ENCODE results near the gene LRP3. TPM values are rescaled to one million over a fixed set of nuclear protein-coding genes. Genes with fewer than 3 reads are reported as not detected.
"Not testable (repeated sequence)": the region's sequence is repeated elsewhere in the genome, so short reads cannot be mapped to it uniquely, and the experiment has no call there.

Gene LRP3
- total RNA-seq, 4 donors from 2014 or later, result 31.0 to 66.7 (median 38.5) TPM

DNA sequence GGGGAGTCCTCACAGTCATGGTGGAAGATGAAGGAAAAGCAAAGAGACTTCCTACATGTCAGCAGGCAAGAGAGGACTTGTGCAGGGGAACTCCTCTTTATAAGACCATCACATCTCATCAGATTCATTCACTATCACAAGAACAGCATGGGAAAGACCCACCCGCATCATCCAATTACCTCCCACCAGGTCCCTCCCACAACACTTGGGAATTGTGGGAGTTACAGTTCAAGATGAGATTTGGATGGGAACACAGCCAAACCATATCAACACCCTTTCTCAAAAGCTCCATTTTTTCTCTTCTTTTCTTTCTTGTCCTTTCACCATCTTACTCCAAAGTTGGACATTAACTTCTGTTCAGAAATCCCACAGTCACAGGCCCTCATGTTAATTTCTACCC, 4.7 kb upstream of the LRP3 start:
- Histone ChIP-seq H3K9me3 (no peaks in the 10 kb centered on the region), H3K4me3 (no peak overlapping the region), H3K36me3 (no peaks in the 10 kb centered on the region), H3K27me3 (no peaks in the 10 kb centered on the region), H3K27ac (no peak overlapping the region), H3K4me1 (peaks cover 0 to 8% (median 0%) of the 10 kb centered on the region in 3 donors)
- no peak for TF ChIP-seq POLR2A (IDR thresholded peaks at IDR 0.05)
- ATAC-seq, result no peak
- WGBS, 2 donors (ENCODE audit: low coverage in 1 of 2), result 50% methylated on average over 1 of the region's 1 CpG; no CpG with 5 or more reads in 1 of the 2 donors

DNA sequence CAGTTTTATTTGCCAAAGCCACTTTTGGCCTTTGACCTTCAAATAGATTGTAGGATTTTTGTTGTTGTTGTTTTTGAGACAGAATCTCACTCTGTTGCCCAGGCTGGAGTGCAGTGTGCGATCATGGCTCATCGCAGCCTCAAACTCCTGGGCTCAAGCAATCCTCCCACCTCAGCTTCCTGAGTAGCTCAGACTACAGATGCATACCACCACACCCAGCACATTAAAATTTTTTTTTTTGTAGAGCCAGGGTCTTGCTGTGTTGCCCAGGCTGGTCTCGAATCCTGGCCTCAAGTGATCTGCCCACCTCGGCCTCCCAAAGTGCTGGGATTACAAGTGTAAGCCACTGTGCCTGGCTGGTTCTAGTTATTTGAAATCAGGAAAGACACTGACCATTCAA, 3.0 kb upstream of the LRP3 start:
- not testable (repeated sequence) for H3K27ac ChIP-seq

DNA sequence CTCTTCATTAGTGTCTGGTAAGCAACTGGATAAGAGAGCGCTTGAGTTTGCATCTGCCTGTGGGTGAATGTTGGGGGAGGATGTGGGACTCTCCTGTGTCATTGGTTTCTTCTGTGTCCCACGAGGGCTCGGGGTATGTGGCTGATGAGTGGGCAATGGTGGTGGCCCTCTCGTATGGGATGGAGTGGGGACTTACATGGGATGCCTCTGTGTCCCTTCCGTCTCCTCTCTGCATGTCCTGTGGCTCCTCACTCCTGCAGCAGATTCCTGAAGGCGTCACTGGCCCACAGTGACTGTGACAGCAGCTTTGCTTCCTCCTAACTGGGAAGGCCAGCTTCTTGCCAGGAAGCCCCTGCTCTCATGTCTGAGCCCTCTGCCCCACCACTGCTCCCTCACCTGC, 2.6 kb upstream of the LRP3 start:
- ATAC-seq, result no peak
- TF ChIP-seq POLR2AphosphoS5 (IDR thresholded peaks at IDR 0.05) (no peak), POLR2A (IDR thresholded peaks at IDR 0.05) (no peak), EP300 (IDR thresholded peaks at IDR 0.05) (no peak)
- TF ChIP-seq, protein P1, sequence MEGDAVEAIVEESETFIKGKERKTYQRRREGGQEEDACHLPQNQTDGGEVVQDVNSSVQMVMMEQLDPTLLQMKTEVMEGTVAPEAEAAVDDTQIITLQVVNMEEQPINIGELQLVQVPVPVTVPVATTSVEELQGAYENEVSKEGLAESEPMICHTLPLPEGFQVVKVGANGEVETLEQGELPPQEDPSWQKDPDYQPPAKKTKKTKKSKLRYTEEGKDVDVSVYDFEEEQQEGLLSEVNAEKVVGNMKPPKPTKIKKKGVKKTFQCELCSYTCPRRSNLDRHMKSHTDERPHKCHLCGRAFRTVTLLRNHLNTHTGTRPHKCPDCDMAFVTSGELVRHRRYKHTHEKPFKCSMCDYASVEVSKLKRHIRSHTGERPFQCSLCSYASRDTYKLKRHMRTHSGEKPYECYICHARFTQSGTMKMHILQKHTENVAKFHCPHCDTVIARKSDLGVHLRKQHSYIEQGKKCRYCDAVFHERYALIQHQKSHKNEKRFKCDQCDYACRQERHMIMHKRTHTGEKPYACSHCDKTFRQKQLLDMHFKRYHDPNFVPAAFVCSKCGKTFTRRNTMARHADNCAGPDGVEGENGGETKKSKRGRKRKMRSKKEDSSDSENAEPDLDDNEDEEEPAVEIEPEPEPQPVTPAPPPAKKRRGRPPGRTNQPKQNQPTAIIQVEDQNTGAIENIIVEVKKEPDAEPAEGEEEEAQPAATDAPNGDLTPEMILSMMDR (IDR thresholded peaks at IDR 0.05), result no peak
- Histone ChIP-seq H3K36me3 (no peaks in the 10 kb centered on the region), H3K4me3 (no peak overlapping the region), H3K4me1 (peaks cover 0 to 22% (median 9%) of the 10 kb centered on the region in 3 donors), H3K27ac (no peak overlapping the region), H3K27me3 (no peaks in the 10 kb centered on the region), H3K9me3 (no peaks in the 10 kb centered on the region)
- 79 to 100% methylated on average over 1 to 6 of the region's 6 CpGs for WGBS, 2 donors (ENCODE audit: low coverage in 1 of 2)

More for the DNA sequence above, 3.0 kb upstream of the LRP3 start:
- 76 to 90% methylated on average over 2 of the region's 4 CpGs for WGBS, 2 donors (ENCODE audit: low coverage in 1 of 2)
- not testable (repeated sequence) for H3K36me3 ChIP-seq, H3K27me3 ChIP-seq, H3K9me3 ChIP-seq, H3K4me3 ChIP-seq, ATAC-seq
- H3K4me1 ChIP-seq, result peaks cover 0 to 19% (median 8%) of the 10 kb centered on the region in 3 donors

DNA sequence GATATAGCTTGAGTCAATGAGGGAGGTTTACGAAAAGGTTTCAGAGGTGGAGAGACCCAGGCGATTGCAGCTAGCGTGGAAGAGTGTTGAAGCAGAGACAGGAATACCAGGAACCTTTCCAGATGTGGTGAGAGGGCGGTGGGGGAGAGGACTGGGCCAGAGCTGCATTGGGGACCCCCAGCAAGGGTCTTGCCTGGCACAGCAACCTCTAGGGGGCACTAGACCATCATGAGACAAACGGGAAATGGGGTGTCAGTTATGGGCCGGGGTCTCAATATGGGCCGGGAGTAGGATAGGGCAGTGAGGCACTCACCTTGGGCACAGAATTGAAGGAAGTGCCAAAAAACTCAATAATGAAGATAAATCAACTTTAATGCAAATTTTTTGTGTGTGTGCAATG, 2.1 kb upstream of the LRP3 start:
- Histone ChIP-seq H3K36me3 (peaks cover 0 to 4% of the 10 kb centered on the region in 2 donors), H3K9me3 (no peaks in the 10 kb centered on the region), H3K27ac (no peak overlapping the region), H3K4me1 (peaks cover 0 to 22% (median 9%) of the 10 kb centered on the region in 3 donors), H3K27me3 (no peaks in the 10 kb centered on the region), H3K4me3 (no peak overlapping the region)
- WGBS, 2 donors (ENCODE audit: low coverage in 1 of 2), result 70 to 77% methylated on average over 7 of the region's 7 CpGs
- TF ChIP-seq POLR2A (IDR thresholded peaks at IDR 0.05), result no peak
- TF ChIP-seq POLR2AphosphoS5 (IDR thresholded peaks at IDR 0.05), result no peak
- ATAC-seq, result no peak

DNA sequence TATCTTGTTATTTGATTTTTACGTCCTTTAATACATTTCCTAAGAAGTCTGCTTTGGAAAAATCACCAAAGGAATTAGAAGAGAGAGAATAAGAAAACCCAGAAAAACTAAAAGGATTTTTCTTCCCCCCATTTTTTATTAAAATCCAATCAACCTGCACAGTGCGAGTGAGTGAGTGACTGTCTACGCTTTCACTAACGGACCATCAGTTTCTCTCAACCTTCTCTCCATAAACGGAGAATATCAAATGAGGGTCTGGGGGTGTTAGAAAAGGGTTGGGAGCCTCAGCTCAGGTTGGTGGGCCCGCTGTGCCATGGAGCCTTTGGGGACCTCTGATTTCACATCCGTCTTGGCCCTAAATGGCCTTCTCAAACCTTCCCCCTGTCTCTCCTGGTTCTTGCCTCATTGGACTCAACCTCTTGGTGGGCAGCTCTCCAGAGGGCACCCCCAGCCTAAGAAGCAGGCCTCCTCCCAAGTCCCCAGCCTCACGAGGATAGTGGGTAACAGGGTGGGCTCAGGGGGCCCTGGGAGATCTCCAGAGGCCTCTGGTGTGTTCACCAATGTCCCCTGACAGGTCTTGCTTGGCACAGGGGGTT, 763 bp upstream of the LRP3 start:
- Histone ChIP-seq H3K36me3 (peaks cover 0 to 17% of the 10 kb centered on the region in 2 donors), H3K9me3 (no peaks in the 10 kb centered on the region), H3K4me1 (peaks cover 0 to 22% (median 9%) of the 10 kb centered on the region in 3 donors), H3K4me3 (peak overlapping the region in 1 of 2 donors; percentile 82), H3K27ac (peak overlapping the region in 1 of 4 donors; percentile 55), H3K27me3 (no peaks in the 10 kb centered on the region)
- 87 to 100% methylated on average over 1 to 7 of the region's 8 CpGs for WGBS, 2 donors (ENCODE audit: low coverage in 1 of 2)
- TF ChIP-seq, protein P1 (IDR thresholded peaks at IDR 0.05), result no peak
- TF ChIP-seq POLR2AphosphoS5 (IDR thresholded peaks at IDR 0.05) (no peak), POLR2A (IDR thresholded peaks at IDR 0.05) (no peak), EP300 (IDR thresholded peaks at IDR 0.05) (no peak)
- ATAC-seq, result no peak

DNA sequence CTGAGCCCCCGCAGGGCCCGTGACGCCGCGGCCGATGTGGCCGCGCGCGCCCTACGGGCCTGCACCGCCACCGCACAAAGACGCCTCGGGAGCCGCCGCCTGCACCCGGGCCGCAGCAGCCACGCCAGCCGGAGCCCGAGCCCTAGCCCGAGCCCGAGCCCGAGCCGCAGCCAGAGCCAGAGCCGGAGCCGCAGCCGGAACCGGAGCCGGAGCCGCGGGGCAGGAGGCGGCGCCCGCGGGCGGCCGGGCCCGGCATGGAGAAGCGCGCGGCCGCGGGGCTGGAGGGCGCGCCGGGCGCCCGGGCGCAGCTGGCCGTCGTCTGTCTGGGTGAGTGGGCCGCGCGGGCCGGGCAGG, 379 bp downstream of the LRP3 start:
- peaks cover 0 to 29% of the 10 kb centered on the region in 2 donors for H3K36me3 ChIP-seq
- no peaks in the 10 kb centered on the region for H3K9me3 ChIP-seq
- peak; percentile 35 for ATAC-seq
- peaks cover 0 to 22% (median 9%) of the 10 kb centered on the region in 3 donors for H3K4me1 ChIP-seq
- WGBS, 2 donors (ENCODE audit: low coverage in 1 of 2), result no CpG with 5 or more reads among the region's 57 CpGs
- TF ChIP-seq EP300 (IDR thresholded peaks at IDR 0.05) (no peak), POLR2AphosphoS5 (IDR thresholded peaks at IDR 0.05) (no peak)
- H3K27ac ChIP-seq, result peak overlapping the region in 3 of 4 donors; percentile 73 to 82 (median 82)
- H3K27me3 ChIP-seq, result no peaks in the 10 kb centered on the region
- peak overlapping the region; percentile 66 to 82 for H3K4me3 ChIP-seq

DNA sequence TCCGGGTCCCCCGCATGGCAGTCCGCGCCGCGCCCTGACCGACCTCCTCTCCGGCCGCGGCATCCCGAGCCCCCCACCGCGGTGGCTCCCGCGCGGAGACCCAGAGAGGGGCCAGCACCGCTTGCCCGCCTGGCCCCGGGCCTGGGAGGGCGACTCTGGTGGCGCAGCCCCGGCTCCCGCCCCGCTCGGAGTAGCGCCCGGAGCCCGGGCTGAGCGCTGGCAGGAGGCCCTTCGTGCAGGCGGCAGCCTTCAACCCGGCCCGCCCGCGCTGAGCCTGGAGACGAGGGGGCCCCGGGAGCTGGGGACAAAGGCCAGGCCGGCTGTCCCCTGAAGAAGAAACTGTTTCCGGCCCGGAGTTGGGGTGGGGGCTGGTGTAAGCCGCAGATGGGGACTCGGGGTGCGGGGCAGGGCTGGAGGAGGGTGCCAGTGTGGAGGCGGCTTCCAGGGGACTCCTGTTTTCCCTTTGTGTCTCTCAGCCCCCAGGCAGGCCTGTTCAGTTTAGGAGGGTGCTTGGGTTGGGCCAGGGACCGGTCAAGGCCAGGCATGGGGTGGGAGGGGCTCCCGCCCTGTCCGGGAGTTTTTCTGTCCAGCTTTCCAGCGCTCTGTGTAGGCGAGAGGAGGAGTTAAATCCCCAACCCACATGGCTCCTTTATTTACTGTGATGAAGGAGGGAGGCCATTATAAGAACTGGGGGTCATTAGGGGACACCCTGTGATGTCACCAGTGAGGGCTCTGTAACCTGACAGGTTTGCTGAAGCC, 935 bp downstream of the LRP3 start:
- Histone ChIP-seq H3K27ac (peak overlapping the region in 3 of 4 donors; percentile 73 to 82 (median 82)), H3K4me3 (peak overlapping the region; percentile 66 to 82), H3K9me3 (no peaks in the 10 kb centered on the region), H3K4me1 (peaks cover 0 to 22% (median 9%) of the 10 kb centered on the region in 3 donors), H3K36me3 (peaks cover 0 to 29% of the 10 kb centered on the region in 2 donors), H3K27me3 (no peaks in the 10 kb centered on the region)
- WGBS, 2 donors (ENCODE audit: low coverage in 1 of 2), result no CpG with 5 or more reads among the region's 49 CpGs
- ATAC-seq, result peak; percentile 45
- TF ChIP-seq POLR2AphosphoS5 (IDR thresholded peaks at IDR 0.05) (no peak), POLR2A (IDR thresholded peaks at IDR 0.05) (no peak), EP300 (IDR thresholded peaks at IDR 0.05) (no peak)
- TF ChIP-seq, protein P1 (IDR thresholded peaks at IDR 0.05), result no peak
